Prostate gland (tissue), 2 donors: ENCODE data around the gene SUPT3H.

Source experiments
- POLR2A ChIP-seq: fragments of 450-650 bp; IDR thresholded peaks from one replicate; pipeline ENCODE4 v1.6.1; 2016; ENCODE audit warnings: antibody characterized with exemption, mild to moderate bottlenecking
- POLR2AphosphoS5 ChIP-seq: sonication (generic); formaldehyde crosslinking; IDR thresholded peaks from one replicate; pipeline ENCODE4 v1.6.1; 2017; ENCODE audit warnings: antibody characterized with exemption
- TF ChIP-seq, protein P1 (sequence below), 4 experiments: fragments of 200-600 bp in 2 of 4; fragments of 450-650 bp in 2 of 4; sonication (generic) in 2 of 4; IDR thresholded peaks; 1 replicate in 3 of 4; 2 replicates in 1 of 4; pipeline ENCODE4 v1.5.1; 2016 to 2019; ENCODE audit warnings: antibody characterized with exemption in 4 of 4, mild to moderate bottlenecking in 2 of 4, moderate library complexity in 2 of 4

DNA sequence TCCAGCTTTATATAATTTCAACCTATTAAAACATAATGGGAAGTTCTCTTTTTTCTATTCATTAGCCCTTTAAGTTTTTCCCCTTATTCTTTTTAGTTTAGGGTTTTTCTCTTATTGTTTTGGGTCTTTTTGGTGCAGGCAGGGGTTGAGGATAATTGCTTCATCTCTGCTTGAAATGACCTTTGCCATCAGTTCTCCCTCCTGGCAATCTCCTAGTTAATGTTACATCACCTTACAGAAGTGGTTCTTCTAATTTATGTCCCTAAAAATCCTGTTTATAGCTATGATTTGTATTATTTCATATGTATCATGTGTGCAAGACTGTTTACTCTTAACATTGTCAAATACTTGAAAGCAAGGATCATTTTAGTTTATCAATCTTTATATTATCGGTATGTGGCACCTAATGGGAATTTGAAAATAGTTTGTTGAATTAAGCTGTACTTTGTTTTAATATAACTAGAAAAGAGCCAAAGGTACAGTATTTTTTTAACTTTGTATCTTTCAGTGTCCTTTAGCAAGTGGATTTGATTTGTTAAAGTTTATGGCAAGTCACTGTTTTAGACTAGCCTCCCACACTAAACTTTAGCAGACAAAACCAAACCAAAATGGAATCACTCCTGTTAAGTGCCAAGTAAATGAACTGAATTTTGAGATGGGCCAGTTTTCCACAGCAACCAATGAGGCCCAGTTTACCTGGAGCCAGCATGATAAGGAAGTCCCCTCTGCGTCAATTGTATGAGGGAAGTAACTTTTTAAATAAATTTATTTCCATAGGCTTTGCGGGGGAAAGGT lies 76.2 kb downstream of the SUPT3H start:
- TF ChIP-seq, protein P1, sequence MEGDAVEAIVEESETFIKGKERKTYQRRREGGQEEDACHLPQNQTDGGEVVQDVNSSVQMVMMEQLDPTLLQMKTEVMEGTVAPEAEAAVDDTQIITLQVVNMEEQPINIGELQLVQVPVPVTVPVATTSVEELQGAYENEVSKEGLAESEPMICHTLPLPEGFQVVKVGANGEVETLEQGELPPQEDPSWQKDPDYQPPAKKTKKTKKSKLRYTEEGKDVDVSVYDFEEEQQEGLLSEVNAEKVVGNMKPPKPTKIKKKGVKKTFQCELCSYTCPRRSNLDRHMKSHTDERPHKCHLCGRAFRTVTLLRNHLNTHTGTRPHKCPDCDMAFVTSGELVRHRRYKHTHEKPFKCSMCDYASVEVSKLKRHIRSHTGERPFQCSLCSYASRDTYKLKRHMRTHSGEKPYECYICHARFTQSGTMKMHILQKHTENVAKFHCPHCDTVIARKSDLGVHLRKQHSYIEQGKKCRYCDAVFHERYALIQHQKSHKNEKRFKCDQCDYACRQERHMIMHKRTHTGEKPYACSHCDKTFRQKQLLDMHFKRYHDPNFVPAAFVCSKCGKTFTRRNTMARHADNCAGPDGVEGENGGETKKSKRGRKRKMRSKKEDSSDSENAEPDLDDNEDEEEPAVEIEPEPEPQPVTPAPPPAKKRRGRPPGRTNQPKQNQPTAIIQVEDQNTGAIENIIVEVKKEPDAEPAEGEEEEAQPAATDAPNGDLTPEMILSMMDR (IDR thresholded peaks at IDR 0.05): no peak
- TF ChIP-seq POLR2A (no peak), POLR2AphosphoS5 (no peak)
